HG02798 (cell line): ENCODE results near the gene RAG2.

Experiments used
- ATAC-seq: cut with Tn5 transposase; IDR thresholded peaks from one replicate; pipeline ENCODE4 v1.9.1; 2021; ENCODE audit warnings: mild to moderate bottlenecking; ENCODE audit not compliant: unreplicated experiment, poor library complexity

The RAG2 gene

DNA sequence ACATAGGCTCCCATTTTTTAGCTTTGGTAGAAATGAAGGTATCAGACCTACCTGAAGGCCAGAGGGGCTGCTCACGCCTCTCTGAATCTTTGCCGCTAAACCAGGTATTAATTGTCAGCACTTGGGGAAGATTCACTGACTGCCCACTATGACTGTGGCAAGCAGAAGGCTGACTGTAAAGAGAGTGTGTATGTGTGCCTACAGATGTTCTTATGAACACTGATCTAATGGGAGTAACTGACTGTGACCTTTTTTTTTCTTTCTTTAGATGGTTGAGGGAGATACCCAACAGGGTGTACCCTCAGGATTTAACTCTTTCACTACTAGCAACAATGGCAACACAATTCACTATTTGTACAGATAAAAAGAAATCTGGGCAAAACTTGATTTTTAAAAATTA, at the start of gene RAG2:
Gene RAG2 (minus strand): TSS at position 186 of the 400 bp plus-strand sequence. CDS start 4,068 bp downstream, outside the sequence.
- ATAC-seq = no peak

GRCh38 chr11:36638556-36638955, 40.5 kb upstream of the RAG2 start:
- no peak for ATAC-seq

- ATAC-seq = no peak
Measured at GRCh38 chr11:36635066-36635862, 37.2 kb upstream of the RAG2 start.

- peak; percentile 77 for ATAC-seq
Measured at GRCh38 chr11:36631774-36632173, 33.7 kb upstream of the RAG2 start.

- ATAC-seq = no peak
Measured at GRCh38 chr11:36628765-36629244, 30.8 kb upstream of the RAG2 start.

GRCh38 chr11:36628141-36628540, 30.1 kb upstream of the RAG2 start:
- no peak for ATAC-seq

DNA sequence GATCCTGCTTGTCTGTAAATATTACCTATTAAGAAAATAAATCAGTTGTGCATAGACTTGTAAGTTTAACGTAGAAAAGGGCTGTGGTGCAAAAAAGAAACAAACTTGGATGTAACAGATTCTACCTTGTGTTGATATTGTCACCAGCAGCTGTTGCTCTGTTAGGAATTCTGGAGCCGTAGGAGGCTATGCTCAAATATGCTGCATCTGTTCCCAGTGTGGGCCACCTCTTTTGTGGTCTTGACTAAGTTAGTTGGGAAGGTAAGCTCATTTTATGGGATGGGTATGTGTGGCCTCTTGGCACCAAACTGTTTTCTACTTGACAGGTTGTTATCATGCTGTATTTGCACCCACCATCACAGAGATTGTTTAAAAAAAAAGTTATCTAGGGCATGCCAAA, 29.4 kb upstream of the RAG2 start:
- no peak for ATAC-seq

- no peak for ATAC-seq
Measured at GRCh38 chr11:36627006-36627405, 29.0 kb upstream of the RAG2 start.

- no peak for ATAC-seq
Measured at GRCh38 chr11:36623494-36623893, 25.5 kb upstream of the RAG2 start.

DNA sequence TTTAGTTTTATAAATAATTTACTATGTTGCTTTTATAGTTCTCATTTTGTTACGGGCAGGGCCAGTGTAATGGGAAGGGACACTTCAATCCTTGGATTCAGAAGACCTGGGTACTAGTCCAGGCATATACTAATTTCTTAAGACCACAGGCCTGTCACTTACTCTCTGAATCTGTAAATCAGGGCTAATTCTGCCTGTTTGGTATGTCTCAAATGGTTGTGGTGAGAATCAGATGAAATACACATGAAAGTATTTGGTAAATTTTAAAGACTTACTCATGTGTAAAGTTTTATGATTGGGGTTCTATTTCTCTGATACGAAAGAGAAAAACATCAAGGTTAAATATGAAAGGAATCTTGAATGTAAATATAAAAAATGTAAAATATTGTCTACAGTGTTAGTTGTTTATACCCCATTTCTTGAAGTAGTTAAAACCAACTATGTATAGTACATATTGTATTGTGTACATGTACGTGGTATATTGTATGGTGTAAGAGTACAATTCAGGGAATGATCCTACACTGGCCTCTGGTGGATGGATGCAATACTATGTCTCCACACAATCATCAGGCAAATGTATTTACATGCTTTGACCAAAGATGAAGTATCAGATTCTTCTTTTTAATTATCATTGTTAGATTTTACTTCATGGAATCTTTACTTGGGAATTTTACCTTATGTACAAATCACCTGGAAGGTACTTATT, 24.5 kb upstream of the RAG2 start:
- ATAC-seq = peak; percentile 52

DNA sequence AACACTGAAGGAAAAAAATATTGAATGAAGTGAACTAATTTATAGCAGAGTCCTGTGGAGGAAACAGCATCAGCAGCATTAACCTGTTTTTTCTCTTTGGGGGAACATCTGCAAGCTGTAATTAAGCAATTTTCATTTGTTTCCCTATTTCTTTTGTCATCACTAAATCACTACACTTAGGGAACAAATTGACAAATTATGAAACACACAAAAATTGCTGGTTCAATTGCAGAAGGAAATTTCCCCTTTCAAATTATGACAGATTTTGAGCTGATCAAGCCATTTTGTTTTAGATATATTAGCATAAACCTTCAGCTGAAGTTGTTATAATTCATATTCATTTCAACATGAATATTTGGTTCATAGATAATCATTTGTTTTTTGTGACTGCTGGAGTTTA, 22.2 kb upstream of the RAG2 start:
- ATAC-seq = no peak

DNA sequence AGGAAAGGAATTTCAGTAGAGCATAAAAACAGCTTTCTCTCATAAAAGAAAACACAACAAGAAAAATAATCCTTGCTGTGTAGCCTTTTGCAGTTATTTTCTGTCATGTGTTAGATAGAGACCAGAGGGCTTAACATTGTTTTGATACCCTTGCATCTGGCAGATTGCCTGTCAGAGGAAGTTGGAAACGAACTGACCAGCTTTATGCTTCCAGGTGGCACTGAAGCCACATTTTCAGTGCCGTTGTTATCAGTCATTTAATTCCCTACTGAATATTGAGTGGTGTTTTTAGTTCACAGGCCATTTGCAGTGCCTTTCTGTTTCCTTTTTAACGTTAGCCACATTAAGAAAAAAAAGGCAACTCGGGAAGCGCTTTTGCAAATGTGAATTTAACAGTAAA, 21.5 kb upstream of the RAG2 start:
- no peak for ATAC-seq

DNA sequence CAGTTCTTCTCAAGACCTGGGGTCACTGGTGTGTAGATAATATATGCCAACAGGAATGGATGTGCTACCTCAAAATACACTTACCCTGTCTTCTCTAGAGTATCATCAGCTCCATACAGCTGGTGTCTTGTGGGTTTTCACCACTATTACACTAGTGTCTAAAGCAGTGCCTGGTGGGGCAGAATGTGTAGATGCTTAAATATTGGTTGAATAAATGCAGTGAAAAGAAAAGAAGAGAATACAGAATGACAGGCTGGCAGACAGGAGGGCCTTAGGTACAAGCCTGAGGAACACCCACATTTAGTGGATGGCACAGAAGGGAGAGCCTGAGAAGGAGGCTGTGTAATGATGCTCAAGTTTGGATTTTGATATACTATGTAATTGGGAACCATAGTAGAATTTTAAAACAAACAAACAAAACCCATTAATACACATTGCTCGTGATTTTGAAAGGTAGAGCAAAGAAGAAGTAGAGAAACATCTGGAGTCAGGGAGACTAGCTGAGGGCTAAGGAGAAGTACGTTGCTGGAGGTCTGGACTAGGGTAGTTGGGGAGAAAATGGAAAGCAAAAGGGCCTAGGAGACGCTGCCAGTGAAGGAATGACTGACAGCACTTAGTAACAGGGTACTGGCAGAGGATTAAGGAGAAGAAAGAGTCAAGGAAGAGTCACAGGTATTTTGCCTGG, 20.5 kb upstream of the RAG2 start:
- no peak for ATAC-seq

DNA sequence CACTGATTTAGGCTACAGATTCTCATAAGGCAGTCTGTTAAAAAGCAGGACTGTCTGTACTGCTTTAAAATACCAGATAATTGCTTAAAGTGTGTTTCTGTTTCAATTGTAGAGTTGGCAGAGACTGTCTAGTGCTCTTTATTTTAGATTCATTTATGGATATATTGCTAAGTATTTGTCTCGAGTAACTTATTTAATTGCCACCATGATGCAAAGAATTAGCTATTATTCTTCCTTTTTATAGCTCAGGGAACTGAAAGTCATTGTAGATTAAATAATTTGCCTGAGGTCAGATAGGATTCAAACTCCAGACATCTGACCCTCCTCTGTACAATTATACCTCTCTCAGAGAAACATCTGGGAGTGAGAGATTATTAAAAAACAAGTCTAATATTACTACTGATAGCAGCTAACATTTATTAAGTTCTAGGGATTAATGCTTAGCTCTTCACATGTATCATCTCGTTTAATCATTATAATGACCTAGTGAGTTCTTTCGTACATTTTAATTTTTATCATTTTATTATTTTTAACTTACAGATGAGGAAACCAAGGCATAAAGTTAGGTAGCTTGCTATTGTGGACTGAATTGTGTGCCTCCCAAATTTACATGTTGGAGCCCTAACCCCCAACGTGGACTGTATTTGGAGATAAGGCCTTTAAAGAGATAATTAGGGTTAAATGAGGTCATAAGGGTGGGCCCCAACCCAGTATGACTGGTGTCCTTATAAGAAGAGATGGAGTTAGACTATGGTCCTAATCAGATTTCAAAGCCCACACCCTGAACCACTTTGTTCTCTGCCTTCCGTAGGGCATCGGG, 19.7 kb upstream of the RAG2 start:
- no peak for ATAC-seq

- ATAC-seq = no peak
Measured at GRCh38 chr11:36615826-36616225, 17.8 kb upstream of the RAG2 start.

DNA sequence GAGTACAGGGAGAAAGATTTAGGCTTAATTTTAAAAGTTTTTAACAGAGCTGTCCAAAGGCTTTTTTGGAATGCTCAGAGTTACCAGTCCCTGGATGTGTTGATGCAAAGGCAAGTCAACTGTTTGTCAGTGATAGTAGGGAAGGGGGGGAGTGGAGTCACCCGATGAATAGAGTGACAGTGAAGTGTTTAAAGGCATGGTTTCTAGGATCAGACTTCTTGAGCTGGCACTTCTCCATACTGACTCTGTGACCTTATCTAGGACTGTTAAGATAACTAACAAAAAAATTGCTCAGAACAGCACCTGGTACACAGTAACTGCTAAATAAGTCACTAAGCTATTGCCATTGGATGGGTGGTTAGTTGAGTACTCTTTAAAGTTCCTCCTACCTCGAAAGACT, 11.3 kb upstream of the RAG2 start:
- no peak for ATAC-seq

DNA sequence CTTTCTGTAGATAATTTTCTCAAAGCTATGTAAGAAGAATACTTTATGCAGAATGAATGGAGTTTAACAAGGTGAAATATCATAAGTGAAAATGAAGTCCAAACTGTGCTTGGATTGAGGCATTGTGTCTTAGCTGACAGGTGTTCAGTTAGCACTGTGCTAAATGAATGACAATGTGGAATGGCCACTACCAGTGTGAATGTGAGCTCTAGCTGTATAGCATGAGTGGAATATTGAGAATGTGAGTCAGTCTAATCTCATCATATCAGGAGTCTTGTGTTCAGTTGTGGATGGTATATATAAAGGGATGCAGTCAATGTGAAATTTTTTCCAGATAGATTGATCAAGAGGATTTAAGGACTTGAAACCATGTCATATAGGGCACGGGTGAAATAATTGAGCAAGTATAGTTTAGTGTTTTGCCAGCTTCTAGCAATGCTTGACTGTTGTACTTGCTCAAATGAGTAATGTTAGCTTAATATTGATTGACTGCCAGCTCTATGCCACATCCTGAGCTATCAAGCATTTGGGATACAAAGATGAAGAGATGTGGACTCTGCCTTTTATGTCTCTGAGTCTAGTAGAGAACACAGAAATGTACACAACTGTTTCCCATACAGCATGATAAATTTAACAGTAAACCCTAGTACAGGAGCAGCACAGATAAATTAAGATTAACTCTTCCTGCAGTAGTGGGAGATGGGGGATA, 10.6 kb upstream of the RAG2 start:
- ATAC-seq = no peak

DNA sequence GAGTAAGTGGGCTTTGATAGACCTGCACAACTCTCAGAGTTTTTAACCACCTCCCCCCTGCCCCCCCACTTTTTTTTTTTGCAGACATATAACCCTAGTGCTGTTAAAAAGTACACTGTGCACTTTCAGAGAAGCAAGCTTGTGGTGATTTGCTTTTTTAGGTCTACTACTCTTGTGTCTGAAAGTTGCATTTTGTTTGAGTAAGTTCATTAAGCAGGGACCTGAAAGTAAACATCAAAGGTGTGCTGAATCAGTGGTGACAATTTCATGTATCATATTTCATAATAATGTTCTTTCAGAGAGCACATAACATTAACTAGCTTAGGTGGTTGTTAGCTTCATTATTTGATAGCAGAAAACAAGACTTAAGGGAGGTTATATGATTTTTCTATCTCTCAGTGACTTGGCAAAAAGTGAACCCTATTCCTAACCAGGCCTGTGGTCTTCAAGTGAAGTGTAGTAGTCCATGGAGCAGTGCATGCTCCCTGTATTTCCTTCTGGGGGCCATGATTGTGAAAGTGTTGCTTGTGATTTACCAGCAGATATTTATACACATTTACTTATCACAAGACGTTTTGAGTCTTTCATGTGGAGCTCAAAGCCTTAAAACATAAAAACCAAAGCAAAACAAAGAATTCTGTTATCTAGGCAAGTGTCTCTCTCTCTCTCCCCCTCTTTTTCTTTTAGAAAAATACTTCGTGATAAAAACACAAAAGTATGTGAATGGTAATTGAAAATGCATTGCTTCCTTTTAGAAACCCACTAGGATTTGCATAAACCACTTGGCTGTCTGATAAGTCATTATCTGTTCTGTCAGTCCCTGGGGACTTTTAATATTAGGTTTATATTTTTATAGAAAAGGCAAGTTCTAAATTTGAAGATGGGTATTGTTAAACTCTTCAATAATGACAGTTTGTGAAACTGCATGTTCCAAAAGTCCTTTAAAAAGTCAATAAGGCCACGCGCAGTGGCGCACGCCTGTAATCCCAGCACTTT, 7.5 kb upstream of the RAG2 start:
- ATAC-seq = peak; percentile 40
